Left kidney (tissue), 2 donors: ENCODE measurements around the gene SYNGR1. TPM values are rescaled to one million over a fixed set of nuclear protein-coding genes. Genes with fewer than 3 reads are reported as not detected.
"Not testable (repeated sequence)": the region's sequence is repeated elsewhere in the genome, so short reads cannot be mapped to it uniquely, and the experiment has no call there.

ENCODE experiments used
- DNase-seq: peaks from one replicate; pipeline ENCODE4 v3.0.0-alpha.2; 2013
- polyA plus RNA-seq: library from polyadenylated mRNA; unstranded; fragments of 120-200 nt; gene quantifications from one replicate; pipeline ENCODE4 v1.2.1, GENCODE V29; 2013; ENCODE audit not compliant: insufficient read length

Gene SYNGR1
- polyA plus RNA-seq, 1 donor, result 21.6 TPM

GRCh38 chr22:39315389-39315788, 34.4 kb upstream of the SYNGR1 start:
- no peak for DNase-seq

GRCh38 chr22:39316440-39317083, 33.2 kb upstream of the SYNGR1 start:
- DNase-seq, result peak; percentile 83

GRCh38 chr22:39317084-39317774, 32.6 kb upstream of the SYNGR1 start:
- no peak for DNase-seq

- DNase-seq, result no peak
Observed at GRCh38 chr22:39317775-39318506, 31.9 kb upstream of the SYNGR1 start.

GRCh38 chr22:39318507-39319283, 31.1 kb upstream of the SYNGR1 start:
- DNase-seq, result no peak

- DNase-seq, result peak; percentile 99
Observed at GRCh38 chr22:39319284-39320022, 30.3 kb upstream of the SYNGR1 start, which contains the start of gene RPL3. RPL3 (minus strand) TSS chr22:39319623; CDS start chr22:39319597, 26 bp downstream.

GRCh38 chr22:39320616-39321029, 29.2 kb upstream of the SYNGR1 start:
- not testable (repeated sequence) for DNase-seq

GRCh38 chr22:39325392-39325932, 24.3 kb upstream of the SYNGR1 start:
- no peak for DNase-seq

- DNase-seq, result no peak
Observed at GRCh38 chr22:39327995-39328754, 21.6 kb upstream of the SYNGR1 start.

- not testable (repeated sequence) for DNase-seq
Observed at GRCh38 chr22:39330553-39330952, 19.2 kb upstream of the SYNGR1 start.

- no peak for DNase-seq
Observed at GRCh38 chr22:39332441-39333064, 17.2 kb upstream of the SYNGR1 start.

- no peak for DNase-seq
Observed at GRCh38 chr22:39336411-39336810, 13.4 kb upstream of the SYNGR1 start.

- DNase-seq, result not testable (repeated sequence)
Observed at GRCh38 chr22:39339775-39340174, 10.0 kb upstream of the SYNGR1 start.

- no peak for DNase-seq
Observed at GRCh38 chr22:39341179-39341578, 8.6 kb upstream of the SYNGR1 start.

- peak; percentile 69 for DNase-seq
Observed at GRCh38 chr22:39343259-39344045, 6.3 kb upstream of the SYNGR1 start.

- DNase-seq, result no peak
Observed at GRCh38 chr22:39344046-39344390, 5.8 kb upstream of the SYNGR1 start.

GRCh38 chr22:39345231-39345630, 4.6 kb upstream of the SYNGR1 start:
- DNase-seq, result no peak

GRCh38 chr22:39348909-39349505, 784 bp upstream of the SYNGR1 start:
- DNase-seq, result no peak

GRCh38 chr22:39349506-39349966, 255 bp upstream of the SYNGR1 start:
- no peak for DNase-seq
